ENCODE data around the gene SLC6A12. TPM values are rescaled to one million over a fixed set of nuclear protein-coding genes. Genes with fewer than 3 reads are reported as not detected.

SLC6A12 gene
- total RNA-seq, 1 experiment from 2014 or later = 0.17 TPM

GRCh38 chr12:224330-224729 lies 10.4 kb upstream of the SLC6A12 start:
- Histone ChIP-seq H3T11ph (ENCODE audit: low read length) (no peak overlapping the region), H2BK5ac (ENCODE audit: insufficient read length, low read length) (no peak overlapping the region), H2BK12ac (ENCODE audit: insufficient read length, low read depth, low read length) (no peak overlapping the region), H3K23ac (ENCODE audit: insufficient read length, low read depth, low read length) (no peak overlapping the region), H3K56ac (ENCODE audit: insufficient read length, low read depth, low read length) (no peak overlapping the region), H4K8ac (replicated peaks; ENCODE audit: insufficient read length, low read depth, low read length) (no peak overlapping the region), H3K18ac (ENCODE audit: insufficient read length, low read depth, low read length) (no peak overlapping the region), H3K9ac (ENCODE audit: extremely low read depth, insufficient read length, low read length) (no peak overlapping the region), H4K20me1 (ENCODE audit: control insufficient read depth, insufficient read depth, insufficient read length) (no peaks in the 10 kb centered on the region), H3K4me1 (ENCODE audit: insufficient read depth, low read length) (no peaks in the 10 kb centered on the region), H2AK5ac (ENCODE audit: insufficient read length, low read length) (no peak overlapping the region), H2AFZ (ENCODE audit: low read length) (no peak overlapping the region), H3K27ac (ENCODE audit: insufficient read length, low read depth, low read length) (no peak overlapping the region), H4K91ac (ENCODE audit: insufficient read length, low read depth, low read length) (no peak overlapping the region), H3K4ac (ENCODE audit: low read depth, low read length) (no peak overlapping the region), H3K27me3 (ENCODE audit: insufficient read depth, low read length) (no peaks in the 10 kb centered on the region), H4K5ac (ENCODE audit: insufficient read length, low read depth, low read length) (no peak overlapping the region), H3K4me2 (ENCODE audit: insufficient read depth, insufficient read length, low read length) (no peak overlapping the region), H2BK20ac (ENCODE audit: low read depth, low read length, poor library complexity, severe bottlenecking) (no peak overlapping the region), H2BK120ac (ENCODE audit: low read depth, low read length, poor library complexity, severe bottlenecking) (no peak overlapping the region), H3K23me2 (ENCODE audit: insufficient read length, low read depth, low read length, poor library complexity, severe bottlenecking) (peaks cover 3% of the 10 kb centered on the region), H3K9me3 (ENCODE audit: control insufficient read depth, low read depth, low read length) (no peaks in the 10 kb centered on the region), H3K79me2 (ENCODE audit: insufficient read depth, low read length) (no peaks in the 10 kb centered on the region), H3K79me1 (ENCODE audit: insufficient read depth, low read depth, low read length, poor library complexity, severe bottlenecking) (no peaks in the 10 kb centered on the region), H2BK15ac (ENCODE audit: low read depth, low read length) (no peak overlapping the region), H3K14ac (ENCODE audit: insufficient read depth, low read length) (no peak overlapping the region; the same call in 1 of the 2 replicates)
- Mint-ChIP-seq H3K36me3 (ENCODE audit: insufficient read depth in 1 of 3, low read depth in 3 of 3) (no peaks in the 10 kb centered on the region), H3K4me3 (no peak overlapping the region), H3K27ac (no peak overlapping the region), H3K4me1 (peaks cover 4 to 14% of the 10 kb centered on the region in 2 experiments), H3K27me3 (ENCODE audit: low read depth) (peaks cover 18% of the 10 kb centered on the region), H3K9me3 (no peaks in the 10 kb centered on the region)
- no CpG with 5 or more reads among the region's 9 CpGs for WGBS (ENCODE audit: extremely low coverage, insufficient read length, low lambda C conversion rate)
- DNase-seq = peak; percentile 22
- TF ChIP-seq, protein P1, sequence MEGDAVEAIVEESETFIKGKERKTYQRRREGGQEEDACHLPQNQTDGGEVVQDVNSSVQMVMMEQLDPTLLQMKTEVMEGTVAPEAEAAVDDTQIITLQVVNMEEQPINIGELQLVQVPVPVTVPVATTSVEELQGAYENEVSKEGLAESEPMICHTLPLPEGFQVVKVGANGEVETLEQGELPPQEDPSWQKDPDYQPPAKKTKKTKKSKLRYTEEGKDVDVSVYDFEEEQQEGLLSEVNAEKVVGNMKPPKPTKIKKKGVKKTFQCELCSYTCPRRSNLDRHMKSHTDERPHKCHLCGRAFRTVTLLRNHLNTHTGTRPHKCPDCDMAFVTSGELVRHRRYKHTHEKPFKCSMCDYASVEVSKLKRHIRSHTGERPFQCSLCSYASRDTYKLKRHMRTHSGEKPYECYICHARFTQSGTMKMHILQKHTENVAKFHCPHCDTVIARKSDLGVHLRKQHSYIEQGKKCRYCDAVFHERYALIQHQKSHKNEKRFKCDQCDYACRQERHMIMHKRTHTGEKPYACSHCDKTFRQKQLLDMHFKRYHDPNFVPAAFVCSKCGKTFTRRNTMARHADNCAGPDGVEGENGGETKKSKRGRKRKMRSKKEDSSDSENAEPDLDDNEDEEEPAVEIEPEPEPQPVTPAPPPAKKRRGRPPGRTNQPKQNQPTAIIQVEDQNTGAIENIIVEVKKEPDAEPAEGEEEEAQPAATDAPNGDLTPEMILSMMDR (conservative IDR thresholded peaks at IDR 0.05) = no peak
